Dedifferentiated amniotic fluid mesenchymal stem cell (primary cell): Measurements from ENCODE around the gene SPG7.

Source experiments
- DNase-seq: peaks from one replicate; pipeline ENCODE4 v3.0.0-alpha.2; 2016; ENCODE audit errors: extremely low spot score

SPG7 gene

DNA sequence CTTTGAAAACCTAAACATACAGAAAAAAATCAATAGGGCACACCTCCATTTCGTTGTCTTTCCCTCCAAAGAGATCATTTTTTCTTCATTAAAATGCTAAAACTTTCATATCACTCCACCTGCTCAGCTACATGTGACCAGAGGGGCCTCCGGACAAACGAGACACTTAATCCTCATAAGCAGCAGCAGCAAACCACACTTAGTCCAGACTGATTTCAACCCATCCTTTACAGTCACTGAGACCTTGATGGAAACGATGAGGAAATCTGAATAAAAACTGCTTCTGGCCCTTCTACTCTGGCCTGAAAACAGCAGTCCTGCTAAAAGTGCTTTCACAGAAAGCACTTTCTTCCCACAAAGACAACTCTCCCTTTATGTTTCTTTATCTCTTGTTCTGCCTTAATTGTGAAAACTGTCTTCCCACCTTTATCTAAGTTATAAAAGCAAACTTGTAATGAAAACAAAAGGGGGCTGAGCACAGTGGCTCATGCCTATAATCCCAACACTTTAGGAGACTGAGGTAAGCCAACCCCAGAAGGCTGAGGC lies 22.4 kb upstream of the SPG7 start:
- no peak for DNase-seq

DNA sequence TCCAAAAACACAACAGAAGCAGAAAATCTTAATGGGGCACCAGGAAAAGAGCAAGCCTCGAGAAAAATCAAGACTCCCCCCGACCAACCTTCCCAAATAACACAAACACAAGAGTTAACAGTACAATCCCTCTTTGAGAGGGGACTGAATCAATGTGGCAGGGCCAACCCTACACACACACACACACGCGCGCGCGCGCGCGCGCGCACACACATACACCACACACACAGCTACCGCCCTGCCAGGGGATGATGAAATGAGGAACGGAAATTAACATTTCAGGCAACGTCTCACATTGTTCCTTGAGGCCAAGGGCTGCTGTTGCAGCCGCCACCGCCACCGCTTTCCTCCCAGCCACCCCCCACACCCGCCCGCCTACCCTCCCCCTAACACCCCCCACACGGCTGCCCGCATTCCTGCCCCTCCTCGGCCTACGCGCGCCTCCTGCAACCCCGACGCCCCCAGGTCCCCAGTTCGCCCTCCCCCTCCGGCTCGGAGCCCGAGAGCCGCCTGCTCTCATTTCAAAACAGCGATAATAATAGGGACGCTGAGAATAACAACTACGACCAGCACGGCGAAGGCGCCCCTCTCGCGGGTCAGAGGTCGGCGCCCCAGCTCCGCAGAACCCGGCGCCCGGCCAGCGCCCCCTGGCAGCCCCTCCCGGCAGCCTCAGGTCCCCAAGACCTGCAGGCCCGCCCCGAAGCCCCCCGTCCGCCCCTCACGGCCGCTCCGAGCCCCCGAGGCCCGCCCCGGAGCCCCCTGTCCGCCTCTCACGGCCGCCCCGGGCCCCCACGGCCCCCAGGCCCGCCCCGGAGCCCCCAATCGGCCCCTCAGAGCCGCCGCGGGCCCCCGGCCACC lies 18.9 kb upstream of the SPG7 start:
- DNase-seq: peak; percentile 93

DNA sequence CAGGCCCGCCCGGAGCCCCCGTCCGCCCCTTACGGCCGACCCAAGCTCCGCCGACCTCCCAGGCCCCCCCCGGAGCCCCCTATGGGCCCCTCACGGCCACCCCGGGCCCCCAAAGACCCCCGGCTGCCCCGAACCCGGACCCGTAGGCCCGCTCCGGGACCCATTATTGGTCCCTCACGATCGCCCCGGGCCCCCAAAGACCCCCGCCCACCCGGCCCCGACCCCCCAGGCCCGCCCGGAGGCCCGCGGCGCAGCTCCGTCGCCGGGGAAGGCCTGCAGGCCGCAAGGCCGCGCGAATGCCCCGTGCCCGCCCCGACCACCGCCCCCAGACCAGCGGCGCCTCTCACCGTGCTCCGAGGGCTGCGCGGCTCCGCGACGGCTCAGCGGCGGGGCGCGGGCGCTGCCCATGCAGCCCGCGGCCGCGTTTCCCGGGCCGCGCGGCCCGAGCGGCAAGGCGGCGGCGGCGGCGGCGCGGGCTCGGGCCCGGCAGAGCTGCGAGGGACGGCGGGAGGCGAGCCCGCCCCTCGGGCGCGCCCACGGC lies 18.2 kb upstream of the SPG7 start:
- DNase-seq: no peak

DNA sequence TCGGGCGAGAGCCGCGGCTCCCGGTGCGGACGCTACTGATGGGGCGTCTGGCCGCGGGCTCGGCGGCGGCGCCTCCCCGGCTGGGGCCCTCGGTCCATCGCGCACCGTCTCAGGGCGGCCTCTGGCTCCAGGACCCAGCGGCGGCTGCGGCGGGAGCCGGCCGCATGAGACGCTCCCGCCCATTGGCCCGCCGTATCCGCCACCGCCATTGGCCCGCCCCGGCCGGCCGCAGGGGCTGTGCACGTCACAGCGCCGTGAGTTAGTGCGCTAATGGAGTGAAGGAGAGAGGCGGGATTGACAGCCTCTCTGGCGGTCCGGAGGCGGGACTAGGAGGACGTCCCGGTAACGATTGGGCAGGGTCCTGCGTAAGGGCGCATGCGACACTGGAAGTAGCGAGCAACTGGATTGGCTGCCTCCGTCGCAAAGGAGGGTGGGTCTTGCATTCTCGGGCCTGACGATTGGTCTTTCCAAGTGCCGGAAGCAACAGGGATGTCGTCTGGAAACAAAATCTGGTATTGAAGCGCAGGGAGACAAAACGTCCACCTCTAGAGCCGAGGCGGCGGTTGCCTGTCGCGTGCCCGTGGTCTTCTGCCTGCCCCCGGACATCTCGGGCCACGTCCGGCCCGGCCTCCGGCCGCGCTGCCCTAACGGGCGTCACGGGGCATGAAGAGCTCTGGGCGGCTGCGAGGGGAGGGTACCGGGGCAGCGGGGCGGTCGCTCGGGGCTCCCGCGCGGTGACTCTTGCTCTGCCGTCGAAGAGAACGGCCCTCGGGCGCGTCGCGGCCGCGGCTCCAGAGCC lies 17.6 kb upstream of the SPG7 start, which contains the start of gene ANKRD11:
ANKRD11 (minus strand) TSS at position 123 of the 799 bp plus-strand sequence. CDS start 173,542 bp downstream, outside the sequence.
- peak; percentile 100 for DNase-seq

DNA sequence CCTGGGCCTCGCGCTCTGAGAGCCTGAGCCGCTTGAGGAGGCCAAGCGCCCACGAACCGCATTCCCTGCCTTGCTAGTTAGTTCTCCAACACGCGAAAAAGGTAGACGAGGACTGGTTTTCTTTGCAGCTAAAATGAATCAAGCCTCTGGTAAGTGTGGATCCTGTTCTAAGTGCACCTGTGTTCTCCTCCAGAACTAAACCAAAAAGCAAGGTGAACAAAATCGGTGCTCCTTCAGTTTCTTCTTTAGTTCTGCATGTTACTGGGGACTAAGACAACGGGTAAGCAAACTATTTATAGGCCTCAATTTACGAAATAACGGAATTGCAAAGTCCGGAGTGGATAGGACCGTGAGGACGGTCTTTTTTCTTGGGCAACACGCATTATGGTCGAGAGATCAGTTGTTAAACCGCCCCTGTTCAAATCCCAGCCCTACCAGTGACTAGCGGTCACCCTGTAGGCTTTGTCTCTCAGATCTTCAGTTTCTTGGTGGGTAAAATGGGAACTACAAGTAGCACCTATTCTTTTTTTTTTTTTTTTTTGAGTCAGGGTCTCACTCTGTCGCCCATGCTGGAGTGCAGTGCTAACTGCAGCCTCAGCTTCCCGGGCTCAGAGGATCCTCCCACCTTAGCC lies 16.8 kb upstream of the SPG7 start:
- no peak for DNase-seq

DNA sequence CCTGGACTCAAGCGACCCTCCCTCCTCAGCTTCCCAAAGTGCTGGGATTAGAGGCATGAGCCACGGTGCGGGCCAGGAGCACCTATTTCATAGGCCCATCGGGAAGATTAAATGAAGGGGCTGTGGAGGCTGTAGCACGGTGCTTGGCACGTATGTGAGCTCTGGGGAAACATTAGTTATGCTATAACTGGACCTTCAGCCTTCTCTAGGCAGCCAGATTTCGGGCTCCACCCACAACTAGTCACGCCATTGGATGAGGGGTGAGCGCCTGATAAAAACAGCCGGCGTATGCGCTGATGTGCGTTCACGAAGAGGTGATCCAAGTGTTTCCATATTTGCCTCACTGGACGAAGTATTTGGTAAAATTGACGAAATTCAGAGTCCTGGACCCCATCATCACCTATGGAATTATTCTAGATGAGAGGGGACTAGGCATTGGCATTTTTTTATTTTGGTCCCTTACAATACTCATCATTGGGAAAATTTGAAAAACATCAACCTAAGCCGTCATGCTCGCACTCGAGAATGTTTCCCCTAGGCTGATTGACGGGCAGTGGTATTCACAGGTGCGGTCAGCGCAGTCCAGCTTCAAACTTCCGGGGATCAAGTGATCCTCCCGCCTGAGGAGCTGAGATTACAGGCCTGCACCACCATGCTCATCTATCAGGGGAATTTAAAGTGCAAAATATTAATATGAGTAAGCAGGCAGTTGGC lies 16.1 kb upstream of the SPG7 start:
- no peak for DNase-seq

DNA sequence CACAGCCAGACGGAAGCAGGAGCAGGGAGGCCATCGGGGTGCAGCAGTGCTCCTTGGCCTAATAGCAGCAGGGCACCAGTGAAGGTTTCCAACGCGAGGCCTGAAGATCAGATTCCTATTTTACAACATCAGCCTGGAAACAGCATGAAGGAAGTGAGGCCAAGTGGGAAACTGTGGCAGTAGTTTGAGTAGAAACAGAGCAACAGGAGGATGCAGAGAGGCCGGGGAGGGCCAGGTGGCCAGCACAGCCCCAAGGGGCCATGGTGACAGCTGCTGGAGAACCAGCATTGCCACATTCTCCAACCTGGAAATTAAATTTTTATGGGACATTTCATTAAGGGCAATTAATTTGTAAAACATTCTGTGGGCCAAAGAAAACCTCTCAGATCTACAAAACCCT lies 14.4 kb upstream of the SPG7 start:
- no peak for DNase-seq

DNA sequence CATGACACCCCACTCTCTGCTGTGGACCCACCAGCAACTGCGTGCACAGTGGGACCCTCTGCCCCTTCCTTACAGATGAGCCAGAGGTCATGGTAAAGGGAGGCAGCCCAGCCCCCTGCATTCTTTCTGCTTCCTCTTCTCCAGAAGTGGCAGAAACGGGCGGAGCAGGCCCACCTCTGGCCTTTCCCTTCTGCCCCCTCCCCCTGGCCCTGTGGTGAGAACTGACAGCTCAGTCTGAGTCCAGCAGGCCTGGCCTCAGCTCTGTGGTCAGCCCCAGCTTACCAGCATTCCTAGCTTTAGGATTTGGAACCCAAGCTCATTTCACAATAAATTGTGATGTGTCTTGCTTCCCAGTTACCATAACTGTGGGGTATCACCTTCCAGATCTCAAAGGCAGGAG lies 13.1 kb upstream of the SPG7 start:
- peak; percentile 44 for DNase-seq

DNA sequence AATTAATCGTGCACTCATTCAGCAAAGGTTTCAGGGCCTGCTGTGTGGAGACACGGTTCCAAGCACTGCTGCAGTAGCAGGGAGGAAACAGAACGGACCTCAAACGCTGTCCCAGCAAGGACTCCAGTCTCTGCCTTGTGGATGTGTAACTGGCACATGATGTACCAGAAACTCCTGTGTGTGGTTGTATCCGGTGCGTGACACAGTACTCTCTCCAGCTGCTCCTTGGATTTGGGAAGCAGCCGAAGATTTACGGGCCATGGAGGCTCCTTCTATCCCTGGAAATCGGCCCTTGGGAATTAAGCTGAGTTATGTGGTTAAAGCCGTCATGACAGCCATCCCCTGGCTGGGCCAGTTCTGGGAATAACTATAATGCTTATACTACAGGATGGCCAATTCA lies 9.4 kb upstream of the SPG7 start:
- DNase-seq: no peak

DNA sequence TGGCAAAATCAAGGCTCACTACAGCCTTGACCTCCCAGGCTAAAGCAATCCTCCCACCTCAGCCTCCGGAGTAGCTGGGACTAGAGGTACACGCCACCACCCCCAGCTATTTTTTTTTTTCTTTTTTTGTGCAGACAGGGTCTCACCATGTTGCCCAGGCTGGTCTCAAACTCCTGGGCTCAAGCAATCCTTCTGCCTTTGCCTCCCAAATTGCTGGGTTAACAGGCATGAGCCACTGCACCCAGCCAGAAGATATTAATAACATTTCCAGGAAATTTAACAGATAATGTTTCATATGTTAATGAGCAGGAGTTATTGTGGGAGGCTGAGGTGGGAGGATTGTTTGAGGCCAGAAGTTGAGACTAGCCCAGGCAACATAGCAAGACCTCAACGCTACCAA lies 8.4 kb upstream of the SPG7 start:
- DNase-seq: no peak

DNA sequence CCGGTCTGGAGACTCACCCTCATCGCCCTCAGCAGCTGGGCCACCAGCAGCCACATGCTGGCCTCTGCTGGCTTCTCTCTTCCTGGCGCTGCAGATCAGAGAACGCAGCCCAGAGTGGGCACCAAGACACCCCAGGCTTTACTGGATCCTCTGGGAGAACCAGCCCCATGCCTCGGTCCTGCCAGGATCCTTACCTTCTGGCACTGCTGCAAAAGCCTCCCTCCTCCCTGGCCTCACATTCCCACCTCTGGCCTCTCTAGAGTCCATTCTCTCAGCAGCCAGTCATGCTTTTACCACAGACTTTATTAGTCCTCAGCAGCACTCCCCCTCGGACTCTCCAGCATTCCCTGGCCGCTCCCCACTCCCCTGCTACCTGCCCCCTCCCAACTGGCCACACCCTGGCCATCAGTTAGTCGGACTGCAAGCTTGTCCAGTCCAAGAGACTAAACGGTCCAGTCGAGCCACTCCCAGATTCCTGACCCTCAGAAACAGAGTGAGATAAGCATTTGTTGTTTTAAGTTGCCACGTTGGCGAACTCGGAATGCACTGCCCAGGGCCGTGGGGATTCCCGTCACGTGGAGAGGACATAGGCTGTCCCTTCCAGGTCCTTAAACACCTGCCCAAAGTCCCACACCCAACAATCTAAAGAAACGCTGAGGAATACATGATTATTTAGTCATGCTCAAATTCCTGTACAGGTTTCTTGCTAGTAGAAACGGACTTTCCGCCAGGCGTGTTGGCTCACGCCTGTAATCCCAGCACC lies 5.9 kb upstream of the SPG7 start:
- DNase-seq: no peak

DNA sequence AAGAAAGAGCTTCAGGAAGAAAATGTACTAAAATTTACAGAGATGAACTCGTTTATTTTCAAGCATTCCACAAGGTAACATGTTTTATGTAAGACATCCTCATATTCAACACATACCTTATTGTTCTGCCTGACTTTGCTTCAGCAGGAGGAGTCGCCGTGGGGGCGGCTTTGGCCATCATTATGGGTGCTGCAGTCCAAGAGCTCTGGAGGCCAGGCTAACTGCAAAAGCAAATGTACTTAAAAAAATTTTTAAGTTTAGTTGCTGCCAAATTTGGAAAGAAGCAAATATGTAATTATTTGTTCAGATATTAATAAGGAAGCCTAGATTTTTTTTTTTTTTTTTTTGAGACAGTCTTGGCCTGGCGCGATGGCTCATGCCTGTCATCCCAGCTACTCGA lies 4.1 kb upstream of the SPG7 start:
- DNase-seq: no peak

DNA sequence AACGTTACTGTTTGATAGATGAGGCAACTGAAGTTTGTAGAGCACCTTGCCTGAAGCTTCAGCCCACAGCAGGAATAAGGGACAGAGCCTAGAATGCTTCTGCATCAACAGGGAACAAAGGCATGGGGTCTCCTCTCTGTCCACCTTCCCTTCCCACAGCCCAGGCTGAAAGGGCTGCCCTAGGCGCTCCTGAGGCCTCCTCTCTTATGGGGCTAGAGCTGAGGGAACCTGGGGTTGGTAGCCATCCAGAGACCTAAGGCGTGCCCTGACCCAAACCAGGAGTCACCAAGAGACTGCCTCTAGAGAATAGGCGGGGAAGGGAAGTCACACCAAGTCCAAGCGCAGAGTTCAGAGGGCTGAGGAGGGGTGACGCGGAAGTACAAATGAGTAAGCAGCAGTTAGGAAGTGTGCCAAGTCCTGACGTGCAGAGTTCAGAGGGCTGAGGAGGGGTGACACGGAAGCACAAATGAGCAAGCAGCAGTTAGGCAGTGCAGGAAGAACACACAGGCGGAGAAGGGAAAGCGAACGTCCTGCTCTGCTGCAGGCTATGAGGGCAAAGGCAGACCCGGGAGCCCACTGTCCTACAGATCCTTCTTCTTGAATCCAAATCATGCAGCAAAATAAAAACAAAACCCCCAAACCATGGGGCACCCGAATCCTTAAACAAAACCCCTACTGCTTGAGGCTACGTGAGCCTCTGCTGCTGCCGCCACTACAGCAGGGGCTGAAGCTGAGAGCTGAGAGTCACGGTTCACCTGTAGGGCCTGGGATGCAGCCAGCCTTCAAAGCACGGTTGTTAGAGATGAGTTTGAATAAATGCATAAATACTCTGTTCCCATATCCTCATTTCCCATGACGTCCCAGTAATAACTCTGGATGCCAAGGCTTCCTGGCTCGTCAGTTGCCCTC lies 2.7 kb upstream of the SPG7 start:
- DNase-seq: no peak

DNA sequence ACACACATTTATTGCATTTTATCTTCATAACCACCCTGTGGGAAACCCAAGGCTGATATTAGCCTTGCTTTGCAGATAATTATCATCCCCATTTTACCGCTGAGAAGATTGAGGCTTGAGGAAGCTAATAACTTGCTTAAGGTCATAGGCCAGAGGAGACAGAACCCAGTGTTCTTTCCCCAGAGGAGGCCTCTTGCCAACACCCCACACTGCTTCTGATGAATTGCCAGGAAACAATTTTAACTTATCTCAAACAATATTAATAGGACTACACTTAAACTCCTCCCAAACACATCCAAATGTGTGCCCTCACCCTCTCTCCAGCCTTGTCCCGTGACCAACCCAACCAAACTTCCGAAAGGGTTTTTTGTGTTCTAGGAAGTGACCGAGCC lies 2.1 kb upstream of the SPG7 start:
- DNase-seq: no peak

DNA sequence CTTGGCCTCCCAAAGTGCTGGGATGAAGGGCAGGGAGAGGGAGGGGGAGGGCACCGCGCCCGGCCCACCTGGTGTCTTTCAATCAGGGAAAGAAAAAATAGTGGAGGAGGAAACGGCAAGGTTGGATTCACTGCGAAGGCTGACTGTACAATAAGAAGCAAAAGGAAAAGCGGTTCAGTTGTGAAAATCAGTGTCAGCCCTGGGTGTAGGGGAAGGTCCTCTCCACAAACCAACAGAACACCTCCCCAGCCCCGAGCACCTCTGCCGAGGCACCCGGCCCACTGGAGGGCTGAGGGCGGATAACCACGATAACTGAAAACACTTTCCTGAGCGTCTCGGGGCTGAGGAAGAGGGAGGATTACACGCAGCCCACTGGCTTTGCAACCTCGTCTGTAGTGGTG lies 1.4 kb upstream of the SPG7 start:
- no peak for DNase-seq

DNA sequence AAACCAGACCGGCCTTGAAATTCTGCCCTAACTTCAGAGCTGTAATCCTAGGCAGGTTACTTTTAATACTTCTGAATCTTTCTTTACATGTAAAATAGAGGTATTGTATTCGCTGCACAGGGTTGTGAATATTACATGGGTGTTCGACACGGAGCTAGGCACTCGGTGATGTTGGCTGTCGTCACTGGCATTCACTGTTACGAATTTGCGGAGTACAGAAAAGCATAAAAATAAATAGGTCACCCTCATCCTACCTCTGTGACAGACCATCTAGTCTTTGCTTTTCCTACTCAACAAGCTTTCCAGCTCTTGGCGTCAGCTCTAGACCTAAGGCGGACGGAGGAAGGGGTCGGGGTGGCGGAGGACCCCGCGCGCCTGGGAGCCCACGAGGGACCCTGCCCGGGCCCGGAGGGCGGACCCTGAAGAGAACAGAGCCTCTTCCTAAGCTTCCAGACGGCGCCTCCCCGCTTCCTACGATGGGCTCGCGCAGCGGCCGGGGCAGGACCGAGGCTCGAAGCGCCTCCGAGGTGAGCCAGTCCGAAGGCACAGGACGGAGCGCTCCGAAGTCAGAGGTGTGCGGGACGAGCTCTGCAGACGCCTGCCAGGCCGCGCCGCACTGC lies 879 bp upstream of the SPG7 start:
- DNase-seq: no peak

DNA sequence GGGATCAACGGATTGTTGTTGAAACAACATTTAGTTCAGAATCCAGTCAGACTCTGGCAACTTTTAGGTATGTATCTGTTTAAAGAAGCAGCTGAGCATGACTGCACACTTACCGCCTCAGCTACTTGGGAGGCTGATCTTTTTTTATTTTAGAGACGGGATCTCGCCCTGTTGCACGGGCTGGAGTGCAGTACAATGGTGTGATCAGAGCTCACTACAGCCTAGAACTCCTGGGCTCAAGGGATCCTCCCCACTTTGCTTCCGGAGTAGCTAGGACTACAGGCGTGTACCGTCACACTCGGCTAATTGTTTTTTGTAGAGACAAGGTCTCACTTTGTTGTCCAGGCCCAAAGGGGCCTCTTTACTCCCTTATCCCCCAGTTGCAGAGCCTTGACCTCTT lies 2.3 kb downstream of the SPG7 start:
- DNase-seq: no peak

DNA sequence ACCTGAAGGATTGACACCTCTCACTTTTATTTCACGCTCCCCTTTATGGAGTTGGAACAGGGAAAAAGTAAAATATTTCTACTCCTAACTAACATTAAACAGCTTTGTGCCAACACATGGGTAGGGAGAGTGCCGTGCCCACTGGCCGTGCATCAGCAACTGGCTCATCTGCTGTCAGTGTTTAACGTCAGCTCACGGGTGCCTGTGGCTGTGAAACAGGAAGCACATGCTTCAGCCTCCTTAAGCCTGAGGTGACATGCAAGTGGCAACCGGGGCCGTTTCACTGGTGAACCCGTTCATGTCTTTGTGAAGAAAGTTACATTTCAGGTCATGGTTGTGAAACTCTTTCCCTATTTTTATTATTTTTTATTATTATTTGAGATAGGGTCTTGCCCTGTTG lies 3.2 kb downstream of the SPG7 start:
- DNase-seq: no peak

DNA sequence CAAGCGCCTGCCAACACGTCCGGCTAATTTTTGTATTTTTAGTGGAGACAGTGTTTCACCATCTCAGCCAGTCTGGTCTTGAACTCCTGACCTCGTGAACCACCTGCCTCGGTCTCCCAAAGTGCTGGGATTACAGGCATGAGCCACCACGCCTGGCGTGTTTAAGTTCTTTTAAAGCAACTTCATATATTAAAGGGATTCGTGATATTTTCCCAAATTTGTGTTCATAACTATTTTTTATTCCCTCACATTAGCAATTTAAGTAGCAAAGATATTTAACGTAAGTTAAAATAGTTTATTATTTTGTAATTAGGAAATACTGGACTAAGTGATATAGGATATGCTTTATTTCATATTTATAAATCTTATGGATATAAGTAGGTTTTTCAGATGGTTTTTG lies 4.2 kb downstream of the SPG7 start:
- no peak for DNase-seq
